ENCODE data around the gene E2F8.

E2F8 gene

GRCh38 chr11:19218786-19219460 is 21.8 kb downstream of the E2F8 start:
- DNase-seq = no peak

DNA sequence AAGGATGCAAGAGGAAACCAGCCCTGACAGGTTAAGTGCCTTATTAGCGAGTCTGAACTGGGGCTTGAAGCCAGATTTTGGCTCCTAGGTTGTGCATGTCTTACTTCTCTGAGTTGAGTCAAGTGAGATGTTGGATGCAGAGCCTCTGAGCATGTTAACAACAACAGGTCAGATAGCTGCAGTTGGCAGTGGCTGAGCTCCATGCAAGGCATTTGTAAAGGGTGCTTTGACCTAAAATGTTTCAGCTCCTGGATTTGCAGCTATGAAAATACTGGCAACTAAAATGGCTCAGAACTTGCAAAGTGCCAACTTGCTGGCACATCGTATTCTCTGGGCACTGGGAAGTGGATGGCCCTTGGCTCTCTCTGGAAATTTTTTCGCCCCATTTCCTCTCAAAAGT is 22.5 kb downstream of the E2F8 start:
- no peak for DNase-seq

DNA sequence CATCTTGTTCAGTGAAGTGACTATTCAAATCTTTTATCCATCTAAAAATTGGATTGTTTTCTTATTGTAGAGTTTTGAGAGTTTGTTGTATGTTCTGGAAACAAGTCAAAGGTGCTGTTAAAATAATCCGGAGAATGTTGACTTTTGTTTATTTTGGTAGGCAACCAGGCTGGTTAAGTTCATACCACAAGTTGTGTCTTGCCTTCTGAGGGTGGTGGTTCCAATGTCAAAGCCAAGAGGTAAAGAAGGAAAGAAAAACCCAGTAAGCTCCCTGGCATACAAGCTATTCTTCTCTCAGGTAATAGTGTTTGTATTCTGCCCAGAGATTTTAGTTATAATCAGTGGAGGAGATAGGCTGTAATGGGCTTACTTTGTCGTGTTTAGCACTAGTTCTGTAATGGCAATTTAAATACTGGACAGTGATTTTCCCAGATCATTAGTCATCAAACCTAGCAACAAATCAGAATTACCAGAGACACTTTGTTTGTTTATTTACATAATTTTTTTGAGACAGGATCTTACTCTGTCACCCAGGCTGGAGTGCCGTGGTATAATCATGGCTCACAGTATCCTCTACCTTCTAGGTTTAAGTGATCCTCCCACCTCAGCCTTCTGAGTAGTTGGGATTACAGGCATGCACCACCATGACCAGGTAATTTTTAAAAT is 23.9 kb downstream of the E2F8 start:
- no peak for DNase-seq

GRCh38 chr11:19216021-19216420 is 24.7 kb downstream of the E2F8 start:
- DNase-seq = no peak

GRCh38 chr11:19209617-19210370 is 31.0 kb downstream of the E2F8 start:
- no peak for DNase-seq

DNA sequence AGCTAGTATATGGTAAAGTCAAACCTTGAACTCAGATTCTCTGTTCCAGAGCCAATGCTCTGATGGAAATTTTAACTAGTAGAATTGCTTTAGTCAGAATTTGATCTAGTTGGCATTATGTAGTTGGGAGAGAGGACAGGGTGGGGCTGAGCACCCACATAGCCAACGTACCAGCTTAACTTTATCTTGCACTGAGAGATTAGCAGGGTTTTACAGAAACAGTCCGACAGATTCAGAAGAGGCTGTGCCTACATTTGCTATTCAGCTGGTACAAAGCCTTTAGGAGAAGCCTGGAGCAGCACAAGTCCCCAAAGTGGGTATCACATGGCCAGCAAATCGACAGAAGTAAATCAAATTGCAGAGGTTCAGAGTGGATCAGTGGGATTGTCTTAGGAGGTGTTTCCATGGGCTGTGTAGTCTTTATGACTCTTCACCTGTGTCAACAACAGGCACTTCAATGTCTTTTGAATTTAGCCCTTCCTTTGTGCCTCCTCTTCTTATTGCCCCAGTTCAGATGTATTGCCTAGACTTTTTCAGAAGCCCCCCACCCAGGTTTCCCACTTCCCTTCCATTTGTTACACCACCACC is 31.7 kb downstream of the E2F8 start:
- DNase-seq = no peak

DNA sequence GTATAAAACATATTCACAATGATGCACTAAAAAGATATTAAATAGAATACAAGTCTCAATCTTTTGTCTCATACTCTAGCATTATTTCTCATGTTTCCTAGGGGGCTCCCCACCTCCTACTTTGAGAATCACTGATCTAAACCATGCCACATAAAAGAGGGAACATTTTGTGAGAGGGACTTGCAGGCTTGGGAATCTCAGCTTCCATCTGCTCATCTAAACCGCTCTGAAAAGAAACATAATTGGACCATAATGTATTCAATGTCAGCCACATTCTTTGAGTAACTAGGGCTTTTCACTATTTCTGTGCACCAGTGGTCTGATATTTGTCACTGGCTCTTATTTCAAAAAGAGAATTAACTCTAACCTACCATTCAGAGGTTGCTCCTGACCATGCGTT is 32.6 kb downstream of the E2F8 start:
- no peak for DNase-seq

GRCh38 chr11:19204836-19205235 is 35.9 kb downstream of the E2F8 start:
- no peak for DNase-seq

DNA sequence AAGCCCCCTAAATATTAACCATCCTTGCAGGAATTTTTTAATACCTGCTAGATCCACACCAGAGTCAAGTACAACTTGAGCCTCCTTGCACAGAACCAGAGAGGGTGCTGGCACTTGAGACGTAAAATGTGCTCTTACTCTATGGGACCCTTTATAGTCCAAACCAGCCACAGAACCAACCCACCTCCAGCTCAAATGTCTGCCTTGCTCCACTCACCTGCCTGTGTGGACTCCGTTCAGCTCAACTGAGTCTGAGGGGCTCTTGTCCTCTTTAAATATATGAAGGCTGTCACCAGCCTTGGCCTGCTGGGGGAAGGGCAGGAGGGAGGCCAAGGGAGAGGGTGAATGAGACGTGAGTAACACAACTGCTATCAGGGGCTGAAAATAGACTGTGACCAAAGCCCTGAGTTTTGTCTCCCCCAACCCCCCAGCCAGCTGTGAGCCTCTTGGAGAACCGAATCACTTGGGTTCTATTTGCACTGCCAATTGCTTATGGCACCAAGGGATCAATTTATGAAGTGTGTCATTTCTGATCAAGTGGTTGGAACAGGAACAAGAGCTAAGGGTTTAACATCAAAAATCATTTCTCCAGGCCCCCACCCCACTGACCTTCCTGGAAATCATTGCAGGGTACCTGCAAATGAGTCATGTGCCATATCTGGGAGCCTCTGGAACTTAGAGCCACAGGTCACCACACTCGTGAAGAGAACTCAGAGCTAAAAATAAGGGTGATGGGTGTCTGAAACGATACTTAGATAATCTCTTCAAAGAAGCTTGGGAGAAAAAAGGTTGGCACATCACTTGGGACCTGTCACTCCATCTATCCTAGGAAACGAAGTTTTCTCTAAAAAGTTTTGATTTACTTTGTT is 38.8 kb downstream of the E2F8 start, which contains the start of gene CSRP3:
Gene CSRP3 (minus strand): TSS at position 247 of the 869 bp plus-strand sequence. CDS start 9,535 bp downstream, outside the sequence.
- no peak for DNase-seq

DNA sequence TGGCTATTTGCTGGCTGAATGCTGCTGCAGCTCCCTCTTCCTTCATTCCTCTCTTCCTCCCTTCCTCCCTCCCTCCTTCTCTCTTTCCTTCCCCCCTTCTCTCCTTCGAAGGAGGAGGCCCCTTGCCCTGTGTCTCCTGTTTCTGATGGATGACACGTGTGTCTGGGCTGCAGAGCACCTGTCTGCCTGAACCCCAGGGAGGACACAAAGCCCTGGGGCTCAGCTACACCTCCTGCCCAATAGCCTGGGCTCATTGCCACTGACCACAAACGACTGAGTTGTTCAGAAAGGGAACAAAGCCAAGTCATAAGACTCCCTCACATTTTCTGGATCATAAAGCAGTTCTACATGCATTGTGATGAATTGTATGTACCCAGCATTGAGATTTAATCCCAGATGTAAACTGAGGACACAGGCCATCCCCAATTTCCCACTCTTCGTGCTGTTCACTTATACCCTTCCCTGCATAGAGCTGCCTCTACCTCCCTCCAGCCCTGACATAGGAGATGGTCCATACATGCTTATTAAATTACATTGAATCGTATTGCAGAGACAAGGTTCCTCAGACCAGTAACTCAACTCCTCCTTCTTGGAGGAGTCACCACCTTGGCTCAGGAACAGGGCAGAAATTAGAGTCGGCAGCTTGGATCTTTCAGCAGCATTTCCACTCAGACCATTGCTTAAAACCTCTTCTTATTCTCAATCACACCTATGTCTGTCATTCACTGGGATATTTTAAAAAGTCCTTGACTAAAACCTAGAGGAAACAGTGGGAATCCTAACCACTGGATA is 40.1 kb downstream of the E2F8 start:
- DNase-seq = no peak

DNA sequence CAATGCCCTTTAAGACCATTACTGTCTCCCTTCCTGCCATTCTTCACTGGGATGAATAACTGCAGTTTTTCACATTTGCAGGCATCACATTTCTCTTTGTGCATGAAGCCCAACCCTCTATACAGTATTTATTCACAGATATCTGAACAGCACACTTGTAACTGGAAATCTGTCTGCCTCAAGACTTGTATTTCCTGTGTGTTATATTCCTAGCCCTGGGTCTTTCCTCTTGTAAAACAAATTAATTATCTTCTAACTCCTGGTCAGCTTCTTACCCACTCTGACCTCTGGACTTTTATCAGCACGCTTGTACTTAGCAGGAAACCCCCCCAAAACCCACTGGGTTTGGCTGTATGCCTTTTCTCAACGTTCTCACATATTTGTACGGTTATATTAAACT is 41.0 kb downstream of the E2F8 start:
- no peak for DNase-seq

DNA sequence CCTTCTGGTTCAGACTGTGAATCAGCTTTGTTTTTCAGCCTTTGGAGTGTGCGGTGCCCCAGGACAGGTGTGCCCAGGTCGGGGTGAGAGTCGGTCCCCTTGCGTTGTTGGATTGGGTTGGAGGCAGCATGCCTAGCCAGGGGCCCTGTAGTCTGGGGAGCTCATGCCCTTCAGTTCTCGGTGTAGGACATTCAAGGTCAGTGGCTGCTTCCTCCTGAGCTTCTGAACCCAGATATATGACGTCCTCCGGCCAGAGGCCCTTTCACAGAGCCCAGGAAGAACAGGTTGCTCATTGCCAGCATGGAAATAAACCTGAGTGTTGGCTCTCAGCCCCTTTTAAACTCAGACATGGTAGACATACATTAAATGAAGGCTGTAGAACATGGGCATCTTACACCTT is 41.7 kb downstream of the E2F8 start:
- DNase-seq = no peak

DNA sequence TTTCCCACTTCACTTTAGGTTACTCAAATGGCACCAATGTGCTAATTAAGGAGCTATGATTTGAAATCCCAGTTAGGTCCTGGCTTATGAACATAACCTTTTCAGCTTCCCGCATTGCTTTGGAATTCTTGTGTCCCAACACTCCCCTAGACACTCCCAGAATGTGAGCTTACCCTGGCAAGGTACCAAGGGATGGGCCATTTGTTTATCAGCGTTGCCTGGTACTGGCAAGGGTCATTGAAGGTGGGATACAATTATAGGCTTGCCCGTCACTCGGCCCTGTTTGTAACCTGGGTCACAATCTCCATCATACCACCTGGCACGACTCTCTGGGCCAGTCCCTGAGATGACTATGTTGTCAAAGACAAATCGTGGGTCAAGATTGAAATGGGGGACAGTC is 44.3 kb downstream of the E2F8 start:
- no peak for DNase-seq

- DNase-seq = no peak
Measured at GRCh38 chr11:19194620-19195308, 46.0 kb downstream of the E2F8 start.

GRCh38 chr11:19193916-19194315 is 46.8 kb downstream of the E2F8 start:
- no peak for DNase-seq

GRCh38 chr11:19191530-19192169 is 49.1 kb downstream of the E2F8 start:
- no peak for DNase-seq

DNA sequence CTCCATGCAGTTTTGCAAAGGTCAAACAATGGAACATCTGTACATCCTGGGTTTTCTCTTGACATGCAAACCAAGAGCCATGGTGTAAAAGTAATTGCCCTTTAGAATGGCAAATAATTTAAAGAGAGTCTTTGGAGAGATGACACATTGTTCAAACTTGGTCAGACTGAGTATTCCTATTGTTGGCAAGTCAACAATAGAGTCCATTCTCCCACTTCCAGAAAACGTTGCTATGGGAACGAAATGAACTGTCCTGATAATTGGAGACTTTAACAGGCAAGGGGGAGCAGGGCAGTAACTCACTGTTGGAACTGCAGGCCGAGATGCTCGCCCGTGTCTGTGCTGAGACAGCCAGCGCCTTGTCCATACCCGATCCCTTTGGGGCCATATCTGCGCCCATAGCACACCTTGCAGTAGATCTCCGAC is 52.9 kb downstream of the E2F8 start:
- DNase-seq = no peak

- no peak for DNase-seq
Measured at GRCh38 chr11:19187114-19187832, 53.5 kb downstream of the E2F8 start.

- no peak for DNase-seq
Measured at GRCh38 chr11:19185516-19186052, 55.2 kb downstream of the E2F8 start.

- no peak for DNase-seq
Measured at GRCh38 chr11:19185036-19185435, 55.7 kb downstream of the E2F8 start.
